ENCODE data around the gene OR6K6.

Gene OR6K6

GRCh38 chr1:158799689-158800088, 45.2 kb downstream of the OR6K6 start:
- TF ChIP-seq CTCF (IDR thresholded peaks at IDR 0.05; ENCODE audit: low read depth, low read length, missing control alignments), result no peak
- no peak for DNase-seq (ENCODE audit: extremely low read depth, low read depth)
- no peak overlapping the region for H3K4me3 ChIP-seq (replicated peaks; ENCODE audit: low read depth, low read length)

GRCh38 chr1:158800526-158800925, 46.0 kb downstream of the OR6K6 start:
- TF ChIP-seq CTCF (IDR thresholded peaks at IDR 0.05; ENCODE audit: low read depth, low read length, missing control alignments), result no peak
- H3K4me3 ChIP-seq (replicated peaks; ENCODE audit: low read depth, low read length), result no peak overlapping the region
- DNase-seq (ENCODE audit: extremely low read depth, low read depth), result no peak

- DNase-seq (ENCODE audit: extremely low read depth, low read depth), result no peak
- no peak overlapping the region for H3K4me3 ChIP-seq (replicated peaks; ENCODE audit: low read depth, low read length)
- TF ChIP-seq CTCF (IDR thresholded peaks at IDR 0.05; ENCODE audit: low read depth, low read length, missing control alignments), result no peak
Observed at GRCh38 chr1:158801396-158801795, 46.9 kb downstream of the OR6K6 start.

- no peak overlapping the region for H3K4me3 ChIP-seq (replicated peaks; ENCODE audit: low read depth, low read length)
- no peak for TF ChIP-seq CTCF (IDR thresholded peaks at IDR 0.05; ENCODE audit: low read depth, low read length, missing control alignments)
- no peak for DNase-seq (ENCODE audit: extremely low read depth, low read depth)
Observed at GRCh38 chr1:158803678-158804077, 49.2 kb downstream of the OR6K6 start.
